ENCODE data around the gene LACC1.

LACC1 gene

GRCh38 chr13:43910856-43911255 is 31.2 kb downstream of the LACC1 start:
- TF ChIP-seq POLR2A (IDR thresholded peaks at IDR 0.05; ENCODE audit: low read depth, low read length) = no peak
- FAIRE-seq = no peak

GRCh38 chr13:43911278-43911677 is 31.6 kb downstream of the LACC1 start:
- FAIRE-seq (no peak), DNase-seq (ENCODE audit: insufficient read length, low spot score) (no peak)
- TF ChIP-seq POLR2A (IDR thresholded peaks at IDR 0.05; ENCODE audit: low read depth, low read length) = no peak

More at GRCh38 chr13:43910856-43911255, 31.2 kb downstream of the LACC1 start:
- DNase-seq (ENCODE audit: insufficient read length, low spot score) = no peak

DNA sequence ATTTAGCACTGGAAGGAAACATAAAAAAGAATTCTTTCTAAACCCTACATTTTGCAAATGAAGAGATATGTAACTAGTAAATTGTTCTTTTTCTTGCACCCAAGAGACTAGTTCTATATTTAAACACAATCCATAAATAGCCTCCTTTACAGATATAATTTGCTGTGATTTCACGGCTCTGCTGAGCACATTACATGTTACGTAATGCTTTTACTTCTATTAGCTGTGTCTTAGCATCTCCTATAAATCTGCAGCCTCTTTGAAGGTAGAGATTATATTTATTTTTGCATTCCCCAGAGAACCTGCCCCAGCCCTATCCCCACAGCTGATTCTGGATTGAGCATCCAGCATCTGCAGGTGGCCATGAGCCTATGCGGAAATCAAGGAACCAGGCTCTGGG is 32.2 kb downstream of the LACC1 start:
- TF ChIP-seq POLR2A (IDR thresholded peaks at IDR 0.05; ENCODE audit: low read depth, low read length) = no peak
- DNase-seq (ENCODE audit: insufficient read length, low spot score) (no peak), FAIRE-seq (no peak)

GRCh38 chr13:43915451-43915850 is 35.7 kb downstream of the LACC1 start:
- no peak for FAIRE-seq
- no peak for DNase-seq (ENCODE audit: insufficient read length, low spot score)
- TF ChIP-seq POLR2A (IDR thresholded peaks at IDR 0.05; ENCODE audit: low read depth, low read length) = no peak

DNA sequence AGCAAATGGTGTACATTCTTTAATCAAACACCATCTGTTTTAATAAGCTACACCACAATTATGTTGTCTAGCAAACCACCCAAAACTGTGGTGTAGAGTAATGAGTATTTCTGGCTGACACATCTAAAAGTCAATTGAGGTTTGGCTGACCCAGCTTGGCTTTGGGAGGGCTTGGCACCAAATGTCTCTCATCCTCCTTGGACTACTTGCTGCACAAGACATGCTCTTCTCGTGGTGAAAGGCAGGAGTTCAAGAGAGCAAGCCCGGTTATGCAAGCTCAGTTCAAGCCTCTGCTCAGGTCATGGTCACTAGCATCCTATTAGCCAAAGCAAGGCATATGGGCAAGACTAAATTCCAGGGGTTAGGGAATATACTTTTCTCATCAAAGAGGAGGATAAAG is 37.1 kb downstream of the LACC1 start:
- FAIRE-seq (no peak), DNase-seq (ENCODE audit: insufficient read length, low spot score) (no peak)
- no peak for TF ChIP-seq POLR2A (IDR thresholded peaks at IDR 0.05; ENCODE audit: low read depth, low read length)

GRCh38 chr13:43918636-43919035 is 38.9 kb downstream of the LACC1 start:
- DNase-seq (ENCODE audit: insufficient read length, low spot score) = no peak
- no peak for TF ChIP-seq POLR2A (IDR thresholded peaks at IDR 0.05; ENCODE audit: low read depth, low read length)
- FAIRE-seq = no peak

DNA sequence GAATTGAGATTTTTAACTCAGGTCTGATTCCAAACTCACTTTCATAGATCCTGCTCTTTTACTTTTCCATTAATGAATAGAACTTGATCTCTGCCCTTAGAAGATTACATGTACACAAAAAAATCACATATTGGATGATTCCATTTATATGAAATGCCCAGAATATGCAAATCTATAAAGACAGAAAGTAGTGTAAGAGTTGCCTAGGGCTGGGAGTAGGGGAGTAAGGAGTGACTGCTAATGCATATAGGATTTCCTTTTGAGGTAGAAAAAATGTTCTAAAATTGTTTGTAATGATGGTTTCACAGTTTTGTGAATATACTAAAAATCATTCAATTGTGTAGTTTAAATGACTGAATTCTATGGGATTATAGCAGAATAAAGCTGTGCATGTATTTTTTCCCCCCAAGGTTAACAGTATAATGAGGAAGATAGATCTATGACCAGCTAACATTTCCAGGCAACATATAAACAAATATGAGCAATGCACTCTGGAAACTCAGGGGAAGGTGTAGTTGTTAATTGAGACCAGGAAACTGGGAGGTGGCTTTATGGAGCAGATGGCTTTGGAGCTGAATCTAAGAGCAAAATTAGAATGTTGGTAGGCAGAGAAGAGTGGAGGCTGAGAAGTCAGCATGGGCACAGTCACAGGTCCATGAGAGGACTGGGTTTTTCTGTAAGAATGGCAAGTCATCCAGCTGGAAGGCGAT is 41.4 kb downstream of the LACC1 start:
- FAIRE-seq (no peak), DNase-seq (ENCODE audit: insufficient read length, low spot score) (no peak)
- no peak for TF ChIP-seq POLR2A (IDR thresholded peaks at IDR 0.05; ENCODE audit: low read depth, low read length)

DNA sequence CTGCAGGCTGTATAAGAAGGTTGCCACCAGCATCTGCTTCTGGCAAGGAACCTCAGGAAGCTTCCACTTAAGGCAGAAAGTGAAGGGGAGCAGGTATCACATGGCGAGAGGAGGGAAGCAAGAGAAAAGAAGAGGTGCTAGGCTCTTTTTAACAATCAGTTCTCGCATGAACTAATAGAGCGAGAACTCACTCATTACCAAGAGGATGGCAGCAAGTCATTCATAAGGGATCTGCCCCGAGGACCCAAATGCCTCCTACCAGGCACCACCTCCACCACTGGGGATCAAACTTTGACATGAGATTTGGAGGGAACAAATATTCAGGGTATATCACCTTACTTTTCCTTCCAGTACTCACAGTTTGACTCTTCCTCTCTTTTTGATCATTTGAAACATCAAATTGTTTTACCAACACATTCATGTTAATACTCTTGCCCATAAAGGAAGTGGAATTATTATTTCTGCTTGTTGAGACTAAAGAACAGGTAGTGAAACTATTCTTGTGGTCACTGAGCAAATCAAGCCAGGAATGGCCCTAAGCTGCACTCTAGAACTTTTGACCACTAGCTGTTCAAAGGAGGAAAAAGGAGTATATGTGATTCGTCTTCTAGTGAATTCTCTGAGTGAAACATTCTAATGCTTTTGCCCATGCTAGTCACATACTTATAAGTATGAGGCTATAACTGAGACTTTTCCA is 45.0 kb downstream of the LACC1 start:
- DNase-seq (ENCODE audit: insufficient read length, low spot score) (no peak), FAIRE-seq (no peak)
- no peak for TF ChIP-seq POLR2A (IDR thresholded peaks at IDR 0.05; ENCODE audit: low read depth, low read length)

DNA sequence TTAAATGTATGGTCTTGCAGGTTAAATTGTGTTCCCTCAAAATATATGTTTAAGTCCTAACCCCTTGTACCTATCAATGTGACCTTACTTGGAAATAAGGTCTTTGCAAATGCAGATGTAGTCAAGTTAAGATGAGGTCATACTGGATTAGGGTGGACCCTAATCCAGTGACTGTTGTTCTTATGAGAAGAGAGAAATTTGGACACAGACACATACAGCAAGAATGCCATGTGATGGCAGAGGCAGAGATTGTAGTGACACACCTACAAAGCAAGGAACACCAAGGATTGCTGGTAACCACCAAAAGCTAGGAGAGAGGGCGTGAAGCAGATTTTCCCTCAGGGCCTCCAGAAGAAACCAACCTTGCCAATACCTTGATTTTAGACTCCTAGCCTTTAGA is 50.2 kb downstream of the LACC1 start:
- DNase-seq (ENCODE audit: insufficient read length, low spot score) (no peak), FAIRE-seq (no peak)
- TF ChIP-seq POLR2A (IDR thresholded peaks at IDR 0.05; ENCODE audit: low read depth, low read length) = no peak

DNA sequence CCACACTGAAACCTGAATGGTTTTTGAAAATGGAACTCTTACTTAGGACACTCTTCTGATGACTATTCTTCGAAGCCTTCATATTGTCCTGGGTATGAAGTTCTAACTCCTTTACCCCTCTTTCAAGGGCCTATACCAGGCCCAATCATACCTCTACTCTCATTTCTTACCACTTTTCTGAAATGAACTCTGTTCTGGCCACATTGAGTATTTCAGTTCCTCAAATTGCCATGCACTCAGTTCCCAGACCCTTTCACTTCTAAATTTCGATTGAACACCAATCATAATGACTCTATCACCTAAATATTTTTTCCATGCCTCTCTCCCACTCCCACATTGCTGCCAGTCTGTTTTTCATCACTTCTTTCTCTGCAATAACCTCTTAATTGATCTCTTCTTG is 53.7 kb downstream of the LACC1 start:
- TF ChIP-seq POLR2A (IDR thresholded peaks at IDR 0.05; ENCODE audit: low read depth, low read length) = no peak
- FAIRE-seq = no peak
- DNase-seq (ENCODE audit: insufficient read length, low spot score) = no peak

DNA sequence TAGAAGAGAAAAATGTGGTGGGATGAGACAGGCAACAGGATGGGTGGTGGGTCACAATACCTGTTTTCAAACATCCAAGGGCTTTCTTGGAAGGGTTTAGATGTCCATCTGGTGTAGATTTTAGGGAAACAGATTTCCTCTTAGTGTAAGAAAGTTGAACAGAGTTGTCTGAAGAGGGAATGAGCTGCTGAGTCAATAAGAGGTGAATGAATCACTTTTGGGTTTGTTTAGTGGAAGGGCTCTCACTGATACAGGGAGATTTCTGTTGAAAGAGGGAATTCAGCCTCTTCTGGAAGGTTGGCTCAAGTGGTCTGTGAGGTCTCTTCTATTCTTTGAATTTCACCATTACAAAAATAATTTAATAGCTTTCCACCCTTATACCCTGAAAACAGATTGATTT is 54.6 kb downstream of the LACC1 start:
- no peak for DNase-seq (ENCODE audit: insufficient read length, low spot score)
- no peak for TF ChIP-seq POLR2A (IDR thresholded peaks at IDR 0.05; ENCODE audit: low read depth, low read length)
- no peak for FAIRE-seq

DNA sequence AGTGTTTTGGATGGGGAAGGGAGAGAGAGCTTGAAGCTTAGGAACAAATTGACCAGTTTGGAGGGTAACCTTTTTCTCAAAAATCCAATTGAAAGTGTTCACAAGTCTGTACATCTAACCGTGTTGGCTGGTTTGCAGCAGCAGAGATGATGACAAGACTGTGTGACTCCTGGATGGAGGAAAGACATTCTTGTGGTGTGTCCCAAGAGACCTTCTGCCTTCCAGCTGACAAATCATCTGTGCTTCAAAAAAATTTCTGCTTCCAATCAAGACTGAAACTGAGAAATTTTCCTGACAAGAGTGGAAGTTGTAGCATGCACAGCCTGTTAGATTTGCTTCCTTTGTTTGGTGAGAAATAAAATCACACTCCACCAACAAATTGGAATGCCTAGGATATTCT is 56.2 kb downstream of the LACC1 start:
- FAIRE-seq (no peak), DNase-seq (ENCODE audit: insufficient read length, low spot score) (no peak)
- no peak for TF ChIP-seq POLR2A (IDR thresholded peaks at IDR 0.05; ENCODE audit: low read depth, low read length)

- no peak for FAIRE-seq
Measured at GRCh38 chr13:43936647-43937046, 56.9 kb downstream of the LACC1 start.

GRCh38 chr13:43937839-43938238 is 58.1 kb downstream of the LACC1 start:
- TF ChIP-seq POLR2A (IDR thresholded peaks at IDR 0.05; ENCODE audit: low read depth, low read length) = no peak

More at GRCh38 chr13:43936647-43937046, 56.9 kb downstream of the LACC1 start:
- DNase-seq (ENCODE audit: insufficient read length, low spot score) = no peak
- no peak for TF ChIP-seq POLR2A (IDR thresholded peaks at IDR 0.05; ENCODE audit: low read depth, low read length)

DNA sequence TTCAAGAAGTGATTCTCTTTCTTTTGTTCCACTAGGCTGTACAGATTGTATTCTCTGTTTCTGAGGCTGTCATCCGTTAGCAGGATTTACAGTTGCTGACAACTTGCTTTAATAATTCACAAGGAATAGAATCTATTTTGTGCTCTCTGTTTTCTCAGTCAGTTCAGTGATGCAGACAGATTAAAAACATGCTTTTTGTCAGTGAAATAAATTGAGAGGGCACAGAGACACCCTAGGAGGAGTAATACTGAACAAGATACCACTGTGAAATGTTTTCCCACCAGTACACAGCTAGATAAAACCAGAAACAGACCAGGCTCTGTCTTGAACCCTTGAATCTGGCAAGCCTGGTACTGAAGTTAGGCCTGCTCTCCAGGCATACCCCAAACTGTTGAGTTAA is 58.7 kb downstream of the LACC1 start:
- no peak for DNase-seq (ENCODE audit: insufficient read length, low spot score)
- no peak for TF ChIP-seq POLR2A (IDR thresholded peaks at IDR 0.05; ENCODE audit: low read depth, low read length)
- no peak for FAIRE-seq

More at GRCh38 chr13:43937839-43938238, 58.1 kb downstream of the LACC1 start:
- FAIRE-seq = no peak
- no peak for DNase-seq (ENCODE audit: insufficient read length, low spot score)
